ENCODE results near the gene HECTD3.
"Not testable (repeated sequence)": the region's sequence is repeated elsewhere in the genome, so short reads cannot be mapped to it uniquely, and the experiment has no call there.

The HECTD3 gene

DNA sequence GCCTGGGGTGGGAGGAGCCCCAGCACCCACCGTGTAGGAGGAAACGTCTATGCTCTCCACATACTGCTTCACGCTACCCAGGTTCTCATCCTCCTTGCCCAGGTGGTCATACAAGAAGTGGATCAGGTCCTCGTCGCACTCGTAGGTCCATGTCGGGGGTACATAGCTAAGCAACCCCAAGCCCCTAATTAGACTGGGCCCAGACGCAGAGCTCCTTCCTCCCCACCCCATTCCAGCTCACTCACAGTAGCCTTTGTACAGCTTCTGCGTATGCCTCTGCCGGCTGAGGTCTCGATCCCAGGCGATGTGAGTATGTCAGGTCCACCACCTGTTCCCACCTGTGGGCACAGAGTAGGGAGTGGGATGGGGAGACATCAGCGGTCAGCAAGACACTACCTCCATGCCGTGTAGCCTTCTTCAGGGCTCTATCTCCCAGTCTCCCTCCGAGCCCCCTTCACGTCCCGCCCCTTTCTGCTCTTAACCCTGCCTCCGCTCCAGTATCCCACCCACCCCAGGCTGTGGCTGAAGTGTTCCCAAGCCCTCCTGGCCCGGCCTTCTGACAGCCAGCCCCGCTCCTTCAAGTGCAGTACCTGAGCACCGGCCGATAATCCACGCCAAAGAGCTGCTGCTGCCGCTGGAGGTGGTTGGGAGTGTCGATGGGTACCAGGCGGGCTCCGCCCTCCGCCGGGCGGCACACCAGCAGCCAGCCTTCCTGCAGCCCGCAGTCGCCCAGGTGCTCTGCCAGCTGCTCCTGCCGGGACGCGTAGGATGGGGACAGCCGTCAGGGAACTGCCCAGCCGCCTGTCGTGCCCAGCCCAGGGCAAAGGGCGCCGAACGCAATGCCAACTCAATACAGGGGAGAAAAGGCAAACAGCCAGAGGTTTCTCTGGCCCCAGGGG lies 919 bp downstream of the HECTD3 start:
- Mint-ChIP-seq H3K27me3 (no peaks in the 10 kb centered on the region), H3K9me3 (no peaks in the 10 kb centered on the region), H3K4me1 (peaks cover 42% of the 10 kb centered on the region), H3K27ac (peak overlapping the region; percentile 77), H3K36me3 (peaks cover 21% of the 10 kb centered on the region), H3K4me3 (peak overlapping the region; percentile 74)
- CTCF ChIA-PET: interaction anchor here (0.5 to 12.4 kb wide), 12 partner anchors 22 to 483 kb away, joined by 3 to 386 read pairs (median 4); partner anchors contain the start of genes BEST4, PTCH2 and TESK2
- DNase-seq: peak; percentile 60

DNA sequence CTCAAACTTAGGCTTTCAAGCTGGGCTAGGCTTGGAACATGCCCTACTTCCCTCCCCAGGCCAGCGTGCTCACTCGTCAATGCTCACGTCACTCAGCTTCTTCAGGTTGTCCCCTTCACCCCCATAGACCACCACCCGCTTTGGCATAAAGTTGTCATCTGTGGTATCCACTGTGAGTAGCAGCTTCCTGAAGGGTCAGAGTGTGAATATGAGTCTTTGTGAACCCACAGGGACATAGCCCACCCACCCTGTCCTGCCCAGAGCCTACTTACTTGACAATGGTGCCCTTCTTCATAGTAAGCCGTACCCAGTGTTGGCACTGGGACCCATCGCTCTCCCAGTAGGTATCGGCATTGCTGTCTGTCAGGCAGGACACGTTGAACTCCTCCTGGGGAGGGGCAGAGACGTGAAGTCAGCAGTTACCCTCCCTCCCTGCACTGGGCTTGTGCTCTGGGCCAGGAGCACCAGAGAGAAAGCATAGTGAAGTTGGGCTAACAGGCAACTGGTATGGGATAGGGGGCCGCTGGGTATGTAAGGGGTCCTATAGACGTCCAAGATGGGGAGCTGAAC lies 1.7 kb downstream of the HECTD3 start:
- CTCF ChIA-PET: interaction anchor here (0.7 to 12.4 kb wide), 3 partner anchors 65 to 290 kb away, joined by 3 to 386 read pairs (median 3); partner anchors contain the start of gene PTCH2
- H3K36me3 Mint-ChIP-seq: peaks cover 24% of the 10 kb centered on the region

DNA sequence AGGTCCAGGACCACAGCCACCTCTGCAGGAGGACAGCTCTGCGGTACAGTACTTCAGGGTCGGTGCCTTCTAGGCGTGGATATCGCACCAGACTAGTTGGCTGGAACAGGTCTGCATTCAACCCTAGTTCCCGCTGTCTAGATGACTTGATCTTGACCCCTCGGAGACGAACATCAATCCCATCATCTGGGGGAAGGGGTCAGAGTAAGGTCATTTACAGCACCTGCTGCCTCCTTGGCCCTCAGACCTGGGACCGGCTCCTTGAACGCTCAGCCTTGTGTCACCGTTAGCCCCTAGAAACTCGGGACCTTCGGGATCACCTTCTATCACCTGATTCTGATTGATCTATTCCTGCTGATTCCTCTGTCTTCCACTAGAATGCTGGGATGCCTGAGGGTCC lies 2.6 kb downstream of the HECTD3 start:
- H3K9me3 Mint-ChIP-seq: no peaks in the 10 kb centered on the region
- peaks cover 33% of the 10 kb centered on the region for H3K4me1 Mint-ChIP-seq
- no peak for DNase-seq
- no peaks in the 10 kb centered on the region for H3K27me3 Mint-ChIP-seq
- H3K36me3 Mint-ChIP-seq: peaks cover 24% of the 10 kb centered on the region
- CTCF ChIA-PET: no interaction called here
- H3K27ac Mint-ChIP-seq: no peak overlapping the region
- H3K4me3 Mint-ChIP-seq: no peak overlapping the region

More for the DNA sequence above, 1.7 kb downstream of the HECTD3 start:
- H3K27me3 Mint-ChIP-seq: no peaks in the 10 kb centered on the region
- H3K9me3 Mint-ChIP-seq: no peaks in the 10 kb centered on the region
- H3K4me1 Mint-ChIP-seq: peaks cover 39% of the 10 kb centered on the region
- DNase-seq: no peak
- peak overlapping the region; percentile 77 for H3K27ac Mint-ChIP-seq
- peak overlapping the region; percentile 74 for H3K4me3 Mint-ChIP-seq

DNA sequence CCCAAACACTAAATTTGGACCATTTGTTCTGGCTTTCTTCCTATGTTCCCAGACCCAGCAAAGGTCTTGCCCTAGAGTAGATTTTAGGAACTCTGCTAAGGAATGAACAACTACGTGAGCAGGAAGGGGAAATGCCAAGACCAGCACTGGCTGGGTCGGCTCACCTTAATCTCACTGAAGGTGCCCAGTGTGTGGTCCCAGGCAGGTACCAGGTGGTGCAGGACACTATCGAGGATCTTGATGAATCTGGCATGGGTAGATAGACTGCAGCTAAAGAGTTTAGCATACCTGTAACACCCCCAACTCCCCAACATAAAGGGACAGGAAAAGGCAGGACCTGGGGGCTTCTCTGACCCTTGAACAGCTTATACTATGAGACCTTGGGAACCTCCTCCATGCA lies 3.0 kb downstream of the HECTD3 start:
- no peaks in the 10 kb centered on the region for H3K27me3 Mint-ChIP-seq
- DNase-seq: no peak
- no peaks in the 10 kb centered on the region for H3K9me3 Mint-ChIP-seq
- CTCF ChIA-PET: no interaction called here
- H3K4me3 Mint-ChIP-seq: no peak overlapping the region
- H3K36me3 Mint-ChIP-seq: peaks cover 26% of the 10 kb centered on the region
- H3K4me1 Mint-ChIP-seq: peaks cover 29% of the 10 kb centered on the region
- no peak overlapping the region for H3K27ac Mint-ChIP-seq

DNA sequence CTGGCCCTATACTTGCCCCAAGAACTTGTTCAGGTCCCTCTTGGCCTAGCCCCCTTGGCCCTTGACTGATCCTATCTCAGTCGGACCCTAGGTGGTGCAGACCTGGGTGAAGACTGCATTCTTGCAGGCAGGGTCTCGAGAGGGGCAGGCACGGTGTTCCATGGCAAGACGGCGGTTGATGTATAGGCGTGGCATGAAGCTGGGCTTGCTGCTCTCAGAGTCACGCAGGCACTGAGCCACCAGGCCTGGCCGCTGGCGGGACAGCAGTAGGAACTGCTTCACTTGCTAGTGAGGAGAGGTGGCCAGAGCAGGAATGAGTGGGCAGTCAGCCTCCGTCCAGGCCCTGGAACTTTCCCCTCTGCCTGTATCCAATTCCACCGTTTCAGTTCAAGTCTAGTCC lies 3.8 kb downstream of the HECTD3 start:
- H3K27me3 Mint-ChIP-seq: no peaks in the 10 kb centered on the region
- H3K9me3 Mint-ChIP-seq: no peaks in the 10 kb centered on the region
- H3K27ac Mint-ChIP-seq: no peak overlapping the region
- CTCF ChIA-PET: no interaction called here
- H3K4me3 Mint-ChIP-seq: no peak overlapping the region
- no peak for DNase-seq
- peaks cover 23% of the 10 kb centered on the region for H3K4me1 Mint-ChIP-seq
- peaks cover 32% of the 10 kb centered on the region for H3K36me3 Mint-ChIP-seq

DNA sequence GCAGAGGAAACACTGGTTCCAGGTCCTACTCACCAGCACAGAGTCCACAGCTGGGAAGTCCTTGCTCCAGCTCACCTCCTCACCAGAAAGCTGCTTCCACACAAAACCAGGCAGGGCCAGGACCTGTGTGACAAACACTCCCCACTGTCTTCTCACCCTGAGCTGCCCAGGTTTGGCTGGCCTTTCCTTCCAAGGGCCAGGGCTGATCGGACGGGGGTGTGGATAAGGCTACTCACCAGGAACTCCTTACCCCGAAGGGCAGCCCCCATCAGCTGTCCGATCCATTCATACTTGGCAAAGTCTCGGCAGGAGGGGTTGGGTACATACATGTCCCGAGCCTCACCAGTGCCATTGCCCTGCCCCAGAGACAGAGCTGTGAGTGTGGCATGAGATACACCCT lies 5.4 kb downstream of the HECTD3 start:
- peaks cover 17% of the 10 kb centered on the region for H3K4me1 Mint-ChIP-seq
- CTCF ChIA-PET: interaction anchor here (0.8 to 1.3 kb wide), 2 partner anchors 10 to 12 kb away, joined by 3 read pairs; no protein-coding TSS in a partner anchor
- H3K36me3 Mint-ChIP-seq: peaks cover 39% of the 10 kb centered on the region
- H3K27me3 Mint-ChIP-seq: no peaks in the 10 kb centered on the region
- no peak overlapping the region for H3K4me3 Mint-ChIP-seq
- DNase-seq: no peak
- H3K9me3 Mint-ChIP-seq: no peaks in the 10 kb centered on the region
- H3K27ac Mint-ChIP-seq: no peak overlapping the region

DNA sequence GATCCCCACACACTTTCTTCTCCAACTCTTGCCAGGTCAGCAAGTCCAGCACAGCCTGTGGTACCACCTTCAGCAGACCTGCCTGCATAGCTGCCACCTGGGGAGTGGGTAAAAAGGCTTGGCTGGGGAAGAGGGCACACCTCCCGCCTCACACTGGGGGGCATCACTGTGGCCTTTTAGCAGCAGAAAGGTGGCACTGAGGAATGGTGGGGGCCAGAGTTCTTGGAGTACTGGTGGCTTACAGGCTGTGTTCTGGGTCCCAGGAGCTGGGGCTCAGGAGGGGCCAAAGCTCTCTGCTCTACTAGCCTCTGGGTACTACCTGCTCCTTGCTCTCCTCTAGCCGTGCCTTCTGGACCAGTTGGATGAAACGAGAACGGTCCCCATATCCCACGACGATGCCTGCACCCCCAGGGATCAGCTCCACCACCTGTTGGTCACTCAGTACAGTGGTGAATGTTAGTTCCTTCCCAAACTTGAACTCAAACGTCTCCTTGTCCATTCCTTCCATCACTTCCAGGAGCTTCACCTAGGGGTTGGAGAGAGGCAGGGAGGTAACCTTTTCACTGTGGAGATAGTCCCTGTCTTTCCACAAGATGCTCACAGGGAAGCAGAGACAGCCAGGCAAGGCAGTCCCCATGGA lies 6.7 kb downstream of the HECTD3 start:
- H3K4me3 Mint-ChIP-seq: no peak overlapping the region
- CTCF ChIA-PET: interaction anchor here (1.3 kb wide), 1 partner anchor 14 kb away, joined by 3 read pairs; no protein-coding TSS in a partner anchor
- peaks cover 11% of the 10 kb centered on the region for H3K4me1 Mint-ChIP-seq
- H3K36me3 Mint-ChIP-seq: peaks cover 40% of the 10 kb centered on the region
- DNase-seq: no peak
- no peaks in the 10 kb centered on the region for H3K27me3 Mint-ChIP-seq
- H3K9me3 Mint-ChIP-seq: no peaks in the 10 kb centered on the region
- H3K27ac Mint-ChIP-seq: no peak overlapping the region

DNA sequence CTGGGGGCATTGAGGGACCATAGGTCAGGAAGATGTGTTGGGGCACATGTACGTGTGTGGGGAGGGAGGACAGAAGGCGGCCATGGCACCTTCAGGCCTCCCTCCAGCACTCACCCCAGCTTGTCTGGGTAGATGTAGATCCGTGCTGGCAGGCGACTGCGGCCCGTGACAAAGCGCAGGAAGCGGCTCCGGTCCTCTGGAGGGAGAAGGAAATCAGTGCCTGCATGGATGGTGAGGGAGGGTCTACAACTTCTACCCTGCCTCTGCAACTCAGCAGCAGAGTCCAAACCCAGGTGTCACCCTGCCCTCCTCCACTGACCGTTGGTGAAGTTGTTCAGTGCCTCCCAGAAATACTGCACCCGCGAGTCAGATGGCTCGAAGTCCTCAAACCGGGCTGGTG lies 7.4 kb downstream of the HECTD3 start:
- Mint-ChIP-seq H3K9me3 (no peaks in the 10 kb centered on the region), H3K27me3 (no peaks in the 10 kb centered on the region), H3K36me3 (peaks cover 40% of the 10 kb centered on the region), H3K27ac (no peak overlapping the region), H3K4me1 (peaks cover 8% of the 10 kb centered on the region), H3K4me3 (no peak overlapping the region)
- CTCF ChIA-PET: interaction anchor here (1.5 kb wide), 1 partner anchor 15 kb away, joined by 4 read pairs; no protein-coding TSS in a partner anchor
- DNase-seq: no peak

DNA sequence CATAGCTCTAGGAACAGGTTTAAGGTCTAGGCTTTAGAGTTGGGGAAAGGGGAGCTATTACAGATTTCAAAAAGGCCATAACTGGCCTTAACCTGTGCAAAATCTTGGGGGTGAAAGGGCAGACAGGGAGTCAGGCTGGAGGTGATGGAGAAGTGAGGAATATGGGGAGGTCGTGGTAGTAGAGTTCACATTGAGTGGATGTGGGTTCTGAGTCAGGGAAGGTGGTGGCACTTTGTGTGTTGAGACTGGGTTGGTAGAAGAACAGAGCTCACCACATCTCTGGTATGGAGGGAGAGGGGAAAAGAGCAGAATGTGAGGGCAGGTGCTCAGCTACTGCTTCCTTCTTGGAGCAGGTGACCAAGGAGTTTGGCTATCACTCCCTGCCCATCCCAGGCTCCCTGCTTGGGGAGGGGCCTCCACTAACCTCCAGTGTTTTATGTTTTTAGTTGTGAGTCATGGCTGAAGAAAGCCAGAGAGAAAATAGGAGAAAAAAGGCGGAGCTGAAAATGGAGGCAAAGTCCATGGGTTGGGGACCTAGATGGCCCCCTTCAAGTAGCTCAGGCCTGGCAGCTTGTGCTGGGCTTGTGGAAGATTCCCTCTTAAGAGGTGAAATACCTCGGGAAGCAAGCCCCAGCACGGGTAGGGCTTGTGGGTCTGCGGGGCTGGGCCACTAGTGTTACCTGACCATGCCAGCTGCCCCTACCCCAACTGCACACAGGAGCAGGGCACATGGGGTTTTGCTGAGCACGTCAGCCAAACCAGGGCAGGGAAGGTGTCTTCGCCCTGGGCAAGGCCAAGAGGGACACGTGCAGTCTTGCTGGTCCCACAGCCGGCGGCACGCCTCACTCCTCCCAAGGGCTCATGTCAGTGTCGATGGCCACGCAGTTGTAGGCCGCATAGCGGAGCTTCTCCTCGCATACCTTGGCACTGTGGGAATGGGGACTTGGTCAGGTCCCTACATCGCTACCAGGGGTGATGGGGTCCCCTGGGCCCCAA lies 8.2 kb downstream of the HECTD3 start:
- no peak for DNase-seq
- Mint-ChIP-seq H3K27ac (no peak overlapping the region), H3K4me1 (peaks cover 8% of the 10 kb centered on the region), H3K9me3 (no peaks in the 10 kb centered on the region), H3K4me3 (no peak overlapping the region), H3K27me3 (no peaks in the 10 kb centered on the region), H3K36me3 (peaks cover 35% of the 10 kb centered on the region)
- CTCF ChIA-PET: interaction anchor here (1.1 to 1.5 kb wide), 2 partner anchors 15 to 167 kb away, joined by 4 read pairs; no protein-coding TSS in a partner anchor

DNA sequence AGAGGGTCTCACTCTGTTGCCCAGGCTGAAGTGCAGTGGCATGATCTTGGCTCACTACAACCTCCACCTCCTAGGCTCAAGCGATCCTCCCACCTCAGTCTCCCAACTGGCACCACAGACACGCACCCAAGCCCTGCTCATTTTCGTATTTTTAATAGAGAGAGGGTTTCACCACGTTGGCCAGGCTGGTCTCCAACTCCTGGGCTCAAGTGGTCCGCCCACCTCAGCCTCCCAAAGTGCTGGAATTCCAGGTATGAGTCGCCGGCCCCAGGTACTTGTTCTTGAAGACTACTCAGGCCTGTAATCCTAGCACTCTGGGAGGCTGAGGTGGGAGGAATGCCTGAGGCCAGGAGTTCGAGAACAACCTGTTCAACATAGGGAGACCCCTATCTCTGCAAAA lies 9.5 kb downstream of the HECTD3 start:
- CTCF ChIA-PET, H3K27ac Mint-ChIP-seq, H3K4me3 Mint-ChIP-seq, H3K9me3 Mint-ChIP-seq, H3K4me1 Mint-ChIP-seq, DNase-seq, H3K27me3 Mint-ChIP-seq: not testable (repeated sequence)
- H3K36me3 Mint-ChIP-seq: peaks cover 30% of the 10 kb centered on the region

DNA sequence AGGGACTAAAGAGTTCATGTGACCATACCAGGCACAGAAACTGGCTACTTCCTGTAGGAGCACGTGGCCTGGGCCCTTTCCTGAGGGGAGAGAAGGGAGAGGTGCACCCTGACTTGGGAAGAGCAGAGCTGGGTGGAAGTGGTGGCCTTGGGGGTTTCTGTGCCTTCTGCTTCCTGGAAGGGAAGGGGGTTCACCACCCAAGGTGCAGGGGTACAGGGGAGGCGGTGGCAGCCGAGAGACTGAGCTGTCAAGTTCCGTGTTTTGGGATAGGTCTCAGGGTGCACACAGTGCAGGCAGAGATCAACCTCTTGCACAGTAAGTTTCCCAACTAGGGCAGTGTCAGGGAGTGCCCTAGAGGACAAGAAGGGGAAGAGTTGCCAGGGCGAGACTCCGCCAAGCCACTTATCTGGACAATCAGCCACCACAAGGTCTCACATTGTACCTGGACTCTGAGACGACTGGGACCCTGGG lies 10.1 kb downstream of the HECTD3 start:
- CTCF ChIA-PET: no interaction called here
- H3K9me3 Mint-ChIP-seq: no peaks in the 10 kb centered on the region
- DNase-seq: no peak
- no peak overlapping the region for H3K27ac Mint-ChIP-seq
- no peak overlapping the region for H3K4me3 Mint-ChIP-seq
- peaks cover 30% of the 10 kb centered on the region for H3K36me3 Mint-ChIP-seq
- peaks cover 8% of the 10 kb centered on the region for H3K4me1 Mint-ChIP-seq
- H3K27me3 Mint-ChIP-seq: no peaks in the 10 kb centered on the region

DNA sequence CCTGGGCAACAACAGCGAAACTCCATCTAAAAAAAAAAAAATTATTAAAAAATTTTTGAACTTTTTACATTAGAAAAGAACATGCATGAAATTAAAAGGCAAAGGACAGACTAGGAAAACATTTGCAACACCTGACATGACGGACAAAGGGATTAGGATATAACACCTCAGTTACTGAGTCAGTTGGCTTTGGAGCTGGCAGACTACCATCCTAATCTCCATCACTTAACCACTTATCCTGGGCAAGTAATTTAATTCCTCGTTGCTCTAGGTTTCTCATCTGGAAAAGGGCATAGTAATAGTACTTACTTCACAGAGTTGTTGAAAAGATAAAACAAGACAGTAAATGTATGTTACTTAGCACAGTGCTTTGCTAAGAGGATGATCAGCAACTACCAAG lies 11.9 kb downstream of the HECTD3 start:
- CTCF ChIA-PET: interaction anchor here (1.6 kb wide), 1 partner anchor 12 kb away, joined by 4 read pairs; the partner anchor contains the start of genes HECTD3 and UROD
- Mint-ChIP-seq H3K9me3 (no peaks in the 10 kb centered on the region), H3K27me3 (peaks cover 4% of the 10 kb centered on the region), H3K36me3 (peaks cover 18% of the 10 kb centered on the region), H3K4me3 (no peak overlapping the region), H3K27ac (no peak overlapping the region), H3K4me1 (peaks cover 8% of the 10 kb centered on the region)
- DNase-seq: no peak

DNA sequence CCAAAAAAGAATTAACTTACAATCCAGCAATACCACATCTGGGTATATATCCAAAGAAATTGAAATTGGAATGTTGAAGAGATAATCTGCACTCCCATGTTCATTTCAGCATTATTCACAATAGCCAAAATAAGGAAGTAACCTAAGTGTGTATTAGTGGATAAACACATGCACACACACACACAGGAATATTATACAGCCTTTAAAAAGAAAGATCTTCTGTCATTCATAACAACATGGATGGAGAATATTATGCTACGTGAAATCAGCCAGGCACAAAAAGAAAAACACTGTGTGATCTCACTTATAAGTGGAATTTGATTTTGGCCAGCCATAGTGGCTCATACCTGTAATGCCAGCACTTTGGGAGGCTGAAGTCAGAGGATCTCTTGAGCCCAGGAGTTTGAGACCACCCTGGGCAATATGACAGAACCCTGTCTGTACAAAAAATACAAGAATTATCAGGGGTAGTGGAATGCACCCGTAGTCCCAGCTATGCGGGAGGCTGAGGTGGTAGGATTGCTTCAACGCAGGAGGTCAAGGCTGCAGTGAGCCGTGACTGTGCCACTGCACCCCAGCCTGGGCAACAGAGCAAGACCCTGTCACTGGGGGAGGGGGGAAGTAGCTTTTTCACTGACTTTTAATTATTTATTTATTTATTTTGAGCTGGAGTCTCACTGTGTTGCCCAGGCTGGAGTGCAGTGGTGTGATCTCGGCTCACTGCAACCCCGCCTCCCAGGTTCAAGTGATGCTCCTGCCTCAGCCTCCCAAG lies 15.5 kb downstream of the HECTD3 start:
- no peaks in the 10 kb centered on the region for H3K9me3 Mint-ChIP-seq
- peaks cover 4% of the 10 kb centered on the region for H3K4me1 Mint-ChIP-seq
- H3K27ac Mint-ChIP-seq: no peak overlapping the region
- H3K27me3 Mint-ChIP-seq: peaks cover 4% of the 10 kb centered on the region
- H3K36me3 Mint-ChIP-seq: no peaks in the 10 kb centered on the region
- no peak for DNase-seq
- CTCF ChIA-PET: no interaction called here
- H3K4me3 Mint-ChIP-seq: no peak overlapping the region

Measured in activated naive CD4-positive, alpha-beta T cell treated with anti-CD3 and anti-CD28 coated beads, Interleukin-2, amount 10 ng/mL, durations not matched to agents 7 days and 5 days (primary cell).